ENCODE measurements around the gene KCP.

- TF ChIP-seq KDM1A (CRISPR knock-in tag; IDR thresholded peaks at IDR 0.05) (no peak), POLR2A (IDR thresholded peaks at IDR 0.05; ENCODE audit: insufficient read depth in 1 of 2, low read depth in 2 of 2, low read length in 2 of 2) (no peak), FOXK2 (IDR thresholded peaks at IDR 0.05) (no peak), PHF21A (CRISPR knock-in tag; IDR thresholded peaks at IDR 0.05) (no peak), PAX8 (CRISPR knock-in tag; IDR thresholded peaks at IDR 0.05; ENCODE audit: borderline replicate concordance) (no peak), CHD2 (IDR thresholded peaks at IDR 0.05; ENCODE audit: low read depth, low read length) (no peak), ZNF263 (CRISPR knock-in tag; IDR thresholded peaks at IDR 0.05) (no peak), NFE2L1 (CRISPR knock-in tag; IDR thresholded peaks at IDR 0.05; ENCODE audit: borderline replicate concordance) (no peak), PBX3 (CRISPR knock-in tag; IDR thresholded peaks at IDR 0.05; ENCODE audit: borderline replicate concordance) (no peak), ZBTB33 (CRISPR knock-in tag; IDR thresholded peaks at IDR 0.05) (no peak), ZNF224 (CRISPR knock-in tag; IDR thresholded peaks at IDR 0.05) (no peak), ZNF143 (CRISPR knock-in tag; IDR thresholded peaks at IDR 0.05) (no peak), ZGPAT (CRISPR knock-in tag; IDR thresholded peaks at IDR 0.05) (no peak)
Measured at GRCh38 chr7:128934361-128935341, 24.1 kb upstream of the KCP start.
